HL-60 (cell line): ENCODE data around the gene DHX16.
"Not testable (repeated sequence)": the region's sequence is repeated elsewhere in the genome, so short reads cannot be mapped to it uniquely, and the experiment has no call there.

ENCODE experiments used
- DNase-seq, 2 experiments: peaks; one replicate each; pipeline ENCODE4 v3.0.0-alpha.2; 2010 to 2020; ENCODE audit warnings: low read depth in 1 of 2, low spot score in 1 of 2
- H3K27ac ChIP-seq: fragments of 250-450 bp; sonication (Bioruptor Pico); replicated peaks from 2 replicates; pipeline ENCODE4 v1.5.1; 2020; ENCODE audit warnings: mild to moderate bottlenecking, moderate library complexity
- H3K27me3 ChIP-seq: fragments of 250-450 bp; sonication (Bioruptor Pico); 2 replicates; pipeline ENCODE4 v1.5.1; 2021; ENCODE audit warnings: mild to moderate bottlenecking, moderate library complexity; ENCODE audit not compliant: insufficient read depth, poor library complexity, severe bottlenecking
- H3K4me3 ChIP-seq: replicated peaks from 2 replicates; pipeline ENCODE4 v1.5.1; 2011; ENCODE audit warnings: mild to moderate bottlenecking, control low read depth, low read length; ENCODE audit not compliant: insufficient read depth
- CTCF ChIP-seq: IDR thresholded peaks from one replicate; pipeline ENCODE4 v1.5.1; 2011; ENCODE audit warnings: low read length, control low read depth, inconsistent platforms; ENCODE audit not compliant: insufficient read depth
- GABPA ChIP-seq: IDR thresholded peaks from 2 replicates; pipeline ENCODE4 v1.6.1; 2012; ENCODE audit warnings: low read depth
- POLR2AphosphoS5 ChIP-seq: IDR thresholded peaks from 2 replicates; pipeline ENCODE4 v1.6.1; 2012; ENCODE audit warnings: low read depth
- REST ChIP-seq: IDR thresholded peaks from 2 replicates; pipeline ENCODE4 v1.6.1; 2012; ENCODE audit warnings: low read depth; ENCODE audit not compliant: insufficient replicate concordance
- SPI1 ChIP-seq: IDR thresholded peaks from 2 replicates; pipeline ENCODE4 v1.6.1; 2012; ENCODE audit warnings: low read depth, mild to moderate bottlenecking, borderline replicate concordance

Gene DHX16

GRCh38 chr6:30676660-30677285 is 4.0 kb upstream of the DHX16 start:
- no peak overlapping the region for H3K4me3 ChIP-seq

GRCh38 chr6:30670760-30671527 is 1.9 kb downstream of the DHX16 start:
- no peak for DNase-seq
- no peak overlapping the region for H3K27ac ChIP-seq
- TF ChIP-seq REST = no peak
- no peak for TF ChIP-seq POLR2AphosphoS5
- TF ChIP-seq SPI1 = no peak
- TF ChIP-seq GABPA = no peak
- no peak for TF ChIP-seq CTCF
- H3K4me3 ChIP-seq = no peak overlapping the region
- no peaks in the 10 kb centered on the region for H3K27me3 ChIP-seq

More at GRCh38 chr6:30676660-30677285, 4.0 kb upstream of the DHX16 start:
- H3K27me3 ChIP-seq = no peaks in the 10 kb centered on the region
- no peak for DNase-seq
- H3K27ac ChIP-seq = no peak overlapping the region
- TF ChIP-seq CTCF (no peak), SPI1 (no peak), GABPA (no peak), POLR2AphosphoS5 (no peak), REST (no peak)

GRCh38 chr6:30666300-30666699 is 6.5 kb downstream of the DHX16 start:
- not testable (repeated sequence) for DNase-seq, H3K27ac ChIP-seq, H3K4me3 ChIP-seq, H3K27me3 ChIP-seq

- H3K27ac ChIP-seq = no peak overlapping the region
- H3K27me3 ChIP-seq = no peaks in the 10 kb centered on the region
- no peak overlapping the region for H3K4me3 ChIP-seq
- no peak for DNase-seq
- TF ChIP-seq GABPA (no peak), CTCF (no peak), REST (no peak), SPI1 (no peak), POLR2AphosphoS5 (no peak)
These were observed 7.6 kb downstream of the DHX16 start for GRCh38 chr6:30664994-30665767.

GRCh38 chr6:30657922-30658321 is 14.9 kb downstream of the DHX16 start:
- H3K4me3 ChIP-seq, H3K27me3 ChIP-seq, DNase-seq, H3K27ac ChIP-seq: not testable (repeated sequence)
